GM19193 (cell line): ENCODE results near the gene PLCB3.

Source experiments
- POLR2A ChIP-seq: IDR thresholded peaks from 4 replicates; pipeline ENCODE4 v1.6.1; 2011; ENCODE audit not compliant: insufficient read depth, insufficient read length; ENCODE audit errors: extremely low read depth

Gene PLCB3

DNA sequence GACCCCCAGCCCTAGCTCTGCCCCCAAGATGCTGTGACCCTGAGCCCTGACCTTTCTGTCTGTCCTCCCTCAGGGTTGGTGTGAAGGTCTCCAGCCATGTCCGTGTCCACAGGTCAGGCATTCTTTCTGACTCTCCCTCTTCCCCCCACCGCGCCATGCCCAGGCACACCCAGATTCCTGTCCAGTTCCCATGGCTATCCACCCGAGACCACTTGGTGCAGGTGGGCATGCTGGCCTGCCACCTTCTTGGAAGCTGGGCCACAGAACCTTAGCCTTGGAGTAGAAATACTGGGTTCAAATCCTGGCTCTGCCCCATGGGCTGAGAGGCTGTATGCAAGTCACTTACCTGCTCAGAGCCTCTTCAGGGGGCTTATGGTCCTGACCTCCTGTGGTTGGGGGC is 2.3 kb upstream of the PLCB3 start:
- TF ChIP-seq POLR2A: no peak

DNA sequence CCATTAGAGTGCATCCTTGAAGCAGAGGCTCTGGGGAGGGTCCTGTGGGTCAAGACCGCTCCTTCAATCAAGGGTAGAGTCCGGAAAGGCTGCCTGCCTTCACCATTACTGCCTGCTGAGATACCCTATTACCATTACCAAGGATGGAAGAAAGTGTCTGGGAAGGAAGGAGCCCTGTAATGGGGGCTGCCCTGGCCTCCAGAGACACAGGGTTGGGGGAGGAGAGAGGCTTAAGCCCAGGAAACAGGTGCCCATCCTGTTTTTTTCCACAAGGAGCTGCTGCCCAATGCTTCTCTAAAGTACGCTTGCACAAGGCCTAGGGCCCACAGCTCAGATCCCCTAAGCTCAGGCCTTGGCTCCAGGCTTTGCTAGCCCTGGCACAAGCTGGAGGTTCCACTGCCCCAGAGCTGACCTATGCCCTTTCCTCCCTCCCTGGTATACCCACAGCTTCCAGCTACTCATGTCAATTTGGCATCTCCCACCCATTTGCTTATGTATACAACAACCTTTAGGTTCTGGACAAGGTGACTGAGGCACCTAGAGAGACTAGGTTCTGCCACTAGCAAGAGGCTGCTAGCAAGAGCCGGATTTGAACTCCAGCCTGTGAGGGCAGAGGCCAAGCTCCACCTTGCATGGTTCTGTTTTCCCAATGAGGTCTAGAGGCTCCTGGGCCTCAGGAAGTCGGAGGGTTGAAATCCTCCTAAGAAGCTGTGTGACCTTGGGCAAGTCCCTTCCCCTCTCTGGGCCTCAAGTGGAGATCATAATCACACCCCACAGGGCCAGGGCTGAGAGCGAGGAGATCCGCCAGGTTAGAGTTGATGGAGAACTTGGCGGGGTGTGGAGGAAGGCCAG is 1.5 kb upstream of the PLCB3 start:
- no peak for TF ChIP-seq POLR2A

DNA sequence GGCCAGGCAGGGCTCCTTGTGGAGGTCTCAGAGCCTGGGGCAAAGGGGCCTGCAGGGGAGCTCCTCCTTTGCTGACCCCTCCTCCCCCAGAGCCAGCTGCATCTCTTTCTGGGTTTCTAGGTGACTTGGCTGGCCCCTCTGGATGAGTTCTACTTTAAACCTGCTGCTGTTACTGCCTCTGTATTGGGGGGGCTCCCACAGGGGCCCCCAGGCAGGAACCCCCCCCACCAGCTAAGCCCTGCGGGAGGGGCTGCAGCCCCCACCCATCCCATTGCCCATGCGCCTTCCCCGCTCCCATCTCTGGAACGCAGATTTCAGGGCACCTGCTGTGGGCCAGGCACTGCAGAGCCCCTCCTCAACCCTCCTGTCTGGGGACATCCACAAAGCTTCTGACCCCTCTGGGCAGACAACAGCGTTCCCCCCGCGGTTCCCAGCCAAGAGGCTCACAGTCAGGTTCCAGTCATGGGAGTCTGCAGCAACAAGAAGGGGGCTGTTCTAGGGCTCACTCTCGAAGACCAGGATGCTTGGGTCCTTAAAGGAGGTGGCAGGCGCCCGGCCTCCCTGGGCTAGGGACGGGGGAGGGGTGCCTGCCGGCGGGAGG is 815 bp upstream of the PLCB3 start:
- no peak for TF ChIP-seq POLR2A

DNA sequence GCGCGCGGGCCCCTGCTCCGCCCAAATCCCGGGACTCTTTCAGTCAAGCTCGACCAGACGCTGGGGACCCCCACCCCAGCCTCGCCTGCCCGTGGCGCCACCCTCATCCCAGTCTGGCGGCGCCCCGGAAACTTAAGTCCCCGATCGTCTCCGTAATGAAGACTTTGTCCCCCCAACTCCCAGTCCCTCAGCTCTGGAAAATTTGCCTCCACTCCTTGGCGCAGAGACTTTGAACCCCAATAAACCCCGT is 348 bp downstream of the PLCB3 start:
- no peak for TF ChIP-seq POLR2A

DNA sequence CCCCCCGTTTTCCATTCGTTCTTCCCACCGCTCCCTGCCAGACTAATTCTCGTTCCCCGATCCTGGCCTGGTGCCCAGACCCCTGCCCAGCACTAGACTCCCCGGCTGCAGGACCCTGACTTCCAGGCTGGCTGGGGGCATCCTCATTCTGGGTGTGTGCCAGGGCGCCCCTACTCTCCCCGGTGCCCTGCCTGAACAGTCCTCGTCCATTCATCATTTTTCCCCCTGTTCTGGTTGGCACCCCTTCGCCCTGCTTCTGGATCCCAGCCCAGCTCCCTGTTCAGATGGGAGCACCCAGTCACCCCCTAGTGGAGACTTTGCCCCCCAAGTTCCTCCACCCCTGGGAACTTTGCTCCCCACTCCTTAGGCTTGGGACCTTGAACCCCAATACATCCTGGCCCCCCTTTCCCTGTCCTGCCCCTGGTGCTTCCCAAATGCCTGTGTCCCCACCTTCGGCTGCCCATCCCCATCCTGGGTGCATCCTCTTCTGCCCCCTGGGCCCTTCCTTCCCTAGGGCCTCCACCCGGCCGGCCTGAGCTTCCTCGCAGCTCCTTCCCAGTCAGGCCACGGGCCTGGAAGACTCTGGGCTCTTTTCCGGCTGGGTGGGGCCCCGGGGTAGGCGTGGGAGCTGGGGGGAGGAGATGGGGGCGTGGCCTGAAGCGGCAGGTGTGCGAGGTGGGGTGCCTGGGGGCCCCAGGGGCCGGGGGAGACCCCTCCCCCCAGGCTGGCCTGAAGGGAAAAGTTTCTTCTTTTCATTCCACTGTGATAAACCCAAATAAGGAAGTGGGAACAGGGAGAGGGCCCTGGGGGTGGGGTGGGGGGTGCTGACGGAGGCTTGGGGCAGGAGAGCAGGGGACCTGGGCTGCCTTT is 908 bp downstream of the PLCB3 start:
- TF ChIP-seq POLR2A: no peak

DNA sequence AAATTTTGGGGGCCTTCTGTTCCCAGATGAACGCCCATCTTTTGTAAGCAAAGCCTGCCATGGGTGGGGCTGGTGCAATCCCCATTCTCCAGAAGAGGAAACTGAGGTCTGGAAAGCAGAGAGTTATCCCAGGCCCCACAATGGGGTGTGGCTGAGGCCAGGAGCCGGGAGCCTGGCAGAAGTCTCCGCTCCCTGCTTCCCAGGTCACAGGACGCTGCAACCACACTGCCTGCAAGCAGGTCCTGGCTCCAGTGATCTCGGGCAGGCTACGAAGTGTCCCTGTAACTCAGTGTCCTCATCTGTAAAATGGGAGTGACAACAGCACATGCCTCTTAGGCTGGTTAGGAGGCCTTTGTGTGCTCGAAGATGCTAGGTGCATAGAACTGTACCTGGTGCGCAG is 1.7 kb downstream of the PLCB3 start:
- no peak for TF ChIP-seq POLR2A

DNA sequence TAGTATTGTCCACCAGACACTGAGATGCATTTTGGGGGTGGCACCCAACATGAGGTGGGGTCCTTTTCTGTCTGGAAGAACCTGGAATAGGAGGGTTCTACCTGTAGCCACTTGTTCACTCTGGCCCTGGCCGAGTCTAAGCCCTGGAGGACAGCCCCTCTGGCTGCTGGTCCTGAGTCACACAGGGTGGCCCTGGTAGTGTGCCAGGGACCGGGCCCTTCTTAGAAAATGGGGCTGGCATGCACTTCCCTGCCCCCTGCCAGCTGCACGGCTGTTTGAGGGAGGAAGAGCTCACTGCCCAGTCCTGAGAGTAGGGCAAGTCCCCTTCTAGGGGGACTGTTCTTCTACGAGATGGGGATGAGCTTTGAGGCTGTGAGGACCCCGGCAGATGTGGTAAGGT is 2.2 kb downstream of the PLCB3 start:
- no peak for TF ChIP-seq POLR2A

DNA sequence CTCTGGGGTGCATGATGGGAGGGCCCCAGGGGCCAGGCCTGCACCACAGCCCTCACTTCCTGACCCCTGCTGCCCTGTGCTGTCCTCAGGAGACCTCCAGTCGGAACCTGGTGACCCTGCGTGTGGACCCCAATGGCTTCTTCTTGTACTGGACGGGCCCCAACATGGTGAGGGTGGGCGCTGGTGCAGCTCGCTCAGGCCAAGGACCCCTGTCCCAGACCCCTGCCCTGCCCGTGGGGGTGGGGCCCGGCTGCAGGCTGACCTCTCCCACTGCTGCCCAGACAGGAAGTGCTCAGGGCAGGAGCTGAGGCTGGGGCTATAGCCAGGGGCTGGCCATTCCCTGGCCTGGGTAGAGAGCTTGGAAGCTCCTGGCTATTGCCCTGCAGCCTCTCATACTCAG is 3.0 kb downstream of the PLCB3 start:
- TF ChIP-seq POLR2A: no peak

DNA sequence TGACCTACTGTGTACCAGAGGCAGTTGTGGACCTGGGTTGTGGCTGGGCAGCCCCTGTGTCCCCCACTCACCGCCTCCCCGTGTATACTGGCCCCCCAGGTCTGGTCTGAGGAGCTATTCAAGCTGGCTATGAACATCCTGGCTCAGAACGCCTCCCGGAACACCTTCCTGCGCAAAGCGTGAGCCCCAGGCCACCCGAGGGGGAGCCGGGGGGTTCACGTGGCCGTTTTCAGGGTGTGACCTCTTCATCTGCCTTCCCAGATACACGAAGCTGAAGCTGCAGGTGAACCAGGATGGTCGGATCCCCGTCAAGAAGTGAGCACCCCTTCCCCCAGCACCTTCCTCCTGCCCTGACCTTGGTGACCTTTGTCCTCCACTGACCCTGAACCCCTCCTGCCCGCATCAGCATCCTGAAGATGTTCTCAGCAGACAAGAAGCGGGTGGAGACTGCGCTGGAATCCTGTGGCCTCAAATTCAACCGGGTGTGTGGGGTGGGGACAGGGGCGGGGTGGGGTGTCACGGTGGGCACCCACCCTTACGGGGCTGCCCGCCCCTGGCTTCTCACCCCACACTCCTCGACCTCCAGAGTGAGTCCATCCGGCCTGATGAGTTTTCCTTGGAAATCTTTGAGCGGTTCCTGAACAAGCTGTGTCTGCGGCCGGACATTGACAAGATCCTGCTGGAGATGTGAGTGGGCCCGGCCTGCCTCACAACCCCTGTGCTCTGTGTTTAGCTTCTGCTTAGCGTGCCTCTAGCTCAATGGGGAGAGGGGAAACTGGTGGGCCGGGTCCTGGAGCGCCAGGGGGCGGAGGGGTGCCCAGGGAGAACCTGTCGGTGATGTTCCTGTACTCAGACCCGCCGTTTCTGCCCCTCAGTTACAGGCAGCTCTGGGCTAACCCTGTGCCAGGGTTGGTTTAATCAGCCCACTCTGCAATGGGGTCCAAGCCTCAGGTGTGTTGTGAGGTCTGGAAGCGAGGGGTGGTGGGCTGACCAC is 4.1 kb downstream of the PLCB3 start:
- TF ChIP-seq POLR2A: no peak

DNA sequence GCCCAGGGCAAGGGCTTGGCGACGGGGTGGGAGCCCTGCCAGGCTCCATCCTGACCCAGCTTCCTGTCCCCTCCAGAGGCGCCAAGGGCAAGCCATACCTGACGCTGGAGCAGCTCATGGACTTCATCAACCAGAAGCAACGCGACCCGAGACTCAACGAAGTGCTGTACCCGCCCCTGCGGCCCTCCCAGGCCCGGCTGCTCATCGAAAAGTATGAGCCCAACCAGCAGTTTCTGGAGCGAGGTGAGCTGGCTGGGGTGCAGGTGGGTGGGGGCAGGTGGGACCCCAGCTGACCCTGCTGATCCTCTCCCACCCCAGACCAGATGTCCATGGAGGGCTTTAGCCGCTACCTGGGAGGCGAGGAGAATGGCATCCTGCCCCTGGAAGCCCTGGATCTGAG is 5.0 kb downstream of the PLCB3 start:
- no peak for TF ChIP-seq POLR2A

DNA sequence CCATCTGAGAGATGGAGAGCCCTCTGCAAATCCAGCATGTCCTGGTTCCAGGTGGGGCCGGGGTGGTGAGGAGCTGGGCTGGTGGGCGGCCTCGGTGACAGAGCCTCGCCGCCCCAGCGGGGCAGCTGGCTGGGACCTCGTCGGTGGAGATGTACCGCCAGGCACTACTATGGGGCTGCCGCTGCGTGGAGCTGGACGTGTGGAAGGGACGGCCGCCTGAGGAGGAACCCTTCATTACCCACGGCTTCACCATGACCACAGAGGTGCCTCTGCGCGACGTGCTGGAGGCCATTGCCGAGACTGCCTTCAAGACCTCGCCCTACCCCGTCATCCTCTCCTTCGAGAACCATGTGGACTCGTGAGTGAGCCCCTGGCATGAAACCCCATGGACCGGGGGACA is 7.0 kb downstream of the PLCB3 start:
- TF ChIP-seq POLR2A: no peak

DNA sequence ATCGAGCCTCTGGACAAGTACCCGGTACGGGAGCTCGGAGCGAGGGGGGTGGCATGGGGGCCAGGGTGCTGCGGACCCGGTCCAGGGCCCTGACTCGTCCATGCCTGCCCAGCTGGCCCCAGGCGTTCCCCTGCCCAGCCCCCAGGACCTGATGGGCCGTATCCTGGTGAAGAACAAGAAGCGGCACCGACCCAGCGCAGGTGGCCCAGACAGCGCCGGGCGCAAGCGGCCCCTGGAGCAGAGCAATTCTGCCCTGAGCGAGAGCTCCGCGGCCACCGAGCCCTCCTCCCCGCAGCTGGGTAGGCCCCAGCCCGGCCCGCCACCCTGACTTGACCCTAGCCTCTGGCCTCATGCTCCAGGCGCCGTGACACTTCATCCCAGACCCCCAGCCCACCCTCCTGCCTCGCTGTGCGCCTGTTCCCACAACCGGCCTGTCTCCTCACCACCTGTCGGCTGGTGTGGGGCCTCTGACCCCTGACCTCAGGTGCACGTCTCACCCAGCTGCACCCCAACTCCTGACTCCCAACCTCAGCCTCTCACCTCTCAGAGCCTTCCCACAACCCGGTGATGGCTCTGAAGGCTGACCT is 7.7 kb downstream of the PLCB3 start:
- TF ChIP-seq POLR2A: no peak

DNA sequence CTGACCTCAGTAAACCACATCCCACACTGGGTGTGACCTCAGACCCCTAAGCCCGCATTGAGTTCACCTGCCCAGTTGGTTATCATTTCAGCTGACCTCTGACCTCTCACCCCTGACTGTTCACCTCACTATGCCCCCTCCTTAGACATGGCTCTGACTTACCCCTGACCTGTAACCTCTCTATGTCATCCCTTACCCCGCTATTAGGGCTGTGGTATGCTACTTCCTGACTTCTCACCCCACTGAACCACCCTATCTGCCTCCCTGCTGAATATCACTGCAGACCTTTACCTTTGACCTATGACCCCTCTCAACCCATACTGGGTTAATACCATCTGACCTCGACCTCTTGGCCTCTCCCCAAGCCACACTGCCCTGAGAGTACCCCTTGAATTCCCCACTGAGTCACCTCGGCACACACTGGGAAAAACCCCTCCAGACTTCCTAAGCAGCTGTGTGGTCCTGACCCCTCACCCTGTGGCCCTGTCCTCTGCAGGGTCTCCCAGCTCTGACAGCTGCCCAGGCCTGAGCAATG is 8.3 kb downstream of the PLCB3 start:
- TF ChIP-seq POLR2A: no peak

DNA sequence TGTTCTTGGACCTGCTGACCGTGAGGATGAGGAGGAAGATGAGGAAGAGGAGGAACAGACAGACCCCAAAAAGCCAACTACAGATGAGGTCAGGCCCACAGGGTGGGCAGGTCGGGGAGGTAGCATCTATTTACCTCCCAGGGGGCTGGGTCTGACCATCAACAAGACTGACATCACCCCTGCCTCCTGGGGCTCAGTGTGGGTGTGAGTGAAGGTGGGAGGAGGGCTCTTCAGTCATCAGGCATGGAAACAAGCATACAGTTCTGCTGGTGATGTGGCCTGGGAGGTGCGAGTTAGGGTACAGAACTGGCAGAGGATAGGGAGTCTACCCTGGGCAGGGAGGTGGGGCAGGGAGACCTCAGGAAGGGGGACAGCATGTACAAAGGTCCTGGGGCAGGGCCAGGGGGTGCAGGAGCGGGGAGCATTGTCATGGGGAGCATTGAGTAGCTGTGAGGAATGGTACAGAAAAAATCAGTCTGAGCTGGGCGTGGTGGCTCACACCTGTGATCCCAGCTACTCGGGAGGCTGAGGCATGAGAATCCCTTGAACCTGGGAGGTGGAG is 8.9 kb downstream of the PLCB3 start:
- TF ChIP-seq POLR2A: no peak
